ENCODE results near the gene GNAL. TPM values are rescaled to one million over a fixed set of nuclear protein-coding genes. Genes with fewer than 3 reads are reported as not detected.

GNAL gene
- total RNA-seq, 1 donor from 2014 or later, result 5.6 TPM

DNA sequence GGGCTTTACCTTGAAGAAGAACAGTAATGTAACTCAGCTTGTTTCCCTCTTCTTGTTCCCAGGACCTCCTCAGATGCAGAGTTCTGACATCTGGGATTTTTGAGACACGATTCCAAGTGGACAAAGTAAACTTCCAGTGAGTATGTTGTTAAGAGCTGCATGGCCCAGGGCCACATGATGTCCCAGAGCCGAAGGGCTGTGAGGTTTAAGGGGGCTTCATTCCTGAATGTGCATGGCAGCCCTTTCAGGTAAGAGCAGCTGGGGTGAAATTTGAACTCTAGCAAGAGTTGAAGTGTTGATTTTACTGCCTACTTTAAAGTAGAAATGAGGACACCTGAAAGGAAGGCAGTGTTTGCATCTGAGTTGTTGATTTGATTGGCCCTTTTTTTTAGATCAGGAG lies 175.4 kb downstream of the GNAL start:
- Histone ChIP-seq H3K4me1 (no peaks in the 10 kb centered on the region), H3K9me3 (no peaks in the 10 kb centered on the region), H3K27me3 (ENCODE audit: low read depth) (no peaks in the 10 kb centered on the region), H3K4me3 (no peak overlapping the region), H3K36me3 (no peaks in the 10 kb centered on the region), H3K27ac (no peak overlapping the region)
- DNase-seq, result no peak
- no peak for ATAC-seq
- no peak for TF ChIP-seq CTCF (IDR thresholded peaks at IDR 0.05)
- intact Hi-C loops (cut with DNase I), result no loop called here

DNA sequence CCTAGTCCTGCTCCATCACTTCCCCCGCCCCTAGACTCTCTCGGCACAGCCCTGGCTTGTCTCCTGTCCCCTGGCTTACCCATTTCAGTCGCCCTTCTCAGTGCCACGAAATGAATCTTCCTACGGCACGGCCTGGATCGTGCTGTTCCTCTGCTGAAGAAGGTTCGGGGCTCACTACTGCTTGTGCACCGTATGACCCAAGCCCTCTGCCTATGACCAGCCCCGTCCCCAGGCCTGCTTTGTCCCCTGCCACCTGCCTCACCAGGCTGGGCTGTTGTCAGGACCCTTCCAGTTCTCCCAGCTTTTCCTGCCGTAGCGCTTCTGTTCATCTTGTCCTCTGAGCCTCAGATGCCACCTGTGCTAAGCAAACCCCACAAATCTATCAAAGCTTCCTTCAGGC lies 176.0 kb downstream of the GNAL start:
- Histone ChIP-seq H3K4me3 (no peak overlapping the region), H3K4me1 (no peaks in the 10 kb centered on the region), H3K27ac (no peak overlapping the region), H3K9me3 (no peaks in the 10 kb centered on the region), H3K36me3 (no peaks in the 10 kb centered on the region), H3K27me3 (ENCODE audit: low read depth) (no peaks in the 10 kb centered on the region)
- no peak for TF ChIP-seq CTCF (IDR thresholded peaks at IDR 0.05)
- DNase-seq, result no peak
- intact Hi-C loops (cut with DNase I), result no loop called here
- no peak for ATAC-seq

DNA sequence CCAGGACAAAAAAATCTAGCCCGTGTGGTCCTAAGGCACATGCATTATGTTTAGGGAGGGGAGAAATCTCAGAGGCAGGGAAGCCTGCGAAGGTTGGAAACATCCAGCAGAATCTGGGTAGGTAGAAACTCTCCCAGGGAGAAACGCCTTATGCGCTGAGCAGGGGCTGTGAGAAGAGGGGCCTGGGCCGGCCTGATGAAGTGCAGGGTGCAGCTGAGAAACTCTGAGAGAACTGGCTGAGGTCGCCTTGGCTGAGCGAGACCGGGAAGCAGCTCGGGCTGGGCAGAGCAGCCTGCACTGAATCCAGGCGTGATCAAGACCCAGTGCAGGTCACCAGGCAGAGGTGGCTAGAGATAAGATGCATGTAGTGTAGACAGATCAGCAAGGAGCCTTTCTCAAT lies 177.3 kb downstream of the GNAL start:
- intact Hi-C loops (cut with DNase I), result no loop called here
- ATAC-seq (no peak), DNase-seq (no peak)
- H3K27me3 ChIP-seq (ENCODE audit: low read depth), result no peaks in the 10 kb centered on the region
- no peak overlapping the region for H3K4me3 ChIP-seq
- H3K27ac ChIP-seq, result no peak overlapping the region
- TF ChIP-seq CTCF (IDR thresholded peaks at IDR 0.05), result no peak
- no peaks in the 10 kb centered on the region for H3K4me1 ChIP-seq
- no peaks in the 10 kb centered on the region for H3K36me3 ChIP-seq
- H3K9me3 ChIP-seq, result no peaks in the 10 kb centered on the region

DNA sequence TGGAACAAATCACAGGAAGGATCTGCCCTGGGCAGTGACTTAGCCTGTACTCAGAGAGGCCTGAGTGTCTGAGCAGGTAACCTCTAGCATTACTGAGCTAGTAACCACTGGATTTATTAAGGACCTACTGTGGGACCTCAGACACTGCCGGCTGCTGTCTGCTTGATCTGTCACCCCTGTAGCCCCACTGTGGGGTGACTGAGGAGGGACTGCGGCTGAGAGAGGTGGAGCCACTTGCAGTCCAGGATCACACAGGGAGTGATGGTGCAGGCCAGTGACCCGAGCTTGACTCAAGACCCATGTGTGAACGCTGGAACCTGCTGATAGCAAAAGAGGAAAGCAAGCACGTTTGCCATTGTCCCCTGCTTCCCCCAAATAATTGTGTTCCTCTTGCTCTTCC lies 177.7 kb downstream of the GNAL start:
- Histone ChIP-seq H3K27ac (no peak overlapping the region), H3K36me3 (no peaks in the 10 kb centered on the region), H3K4me3 (no peak overlapping the region), H3K9me3 (no peaks in the 10 kb centered on the region), H3K27me3 (ENCODE audit: low read depth) (no peaks in the 10 kb centered on the region), H3K4me1 (no peaks in the 10 kb centered on the region)
- DNase-seq (no peak), ATAC-seq (no peak)
- intact Hi-C loops (cut with DNase I), result no loop called here
- TF ChIP-seq CTCF (IDR thresholded peaks at IDR 0.05), result no peak

GRCh38 chr18:11868230-11868629 lies 179.2 kb downstream of the GNAL start:
- Histone ChIP-seq H3K4me1 (no peaks in the 10 kb centered on the region), H3K27me3 (ENCODE audit: low read depth) (no peaks in the 10 kb centered on the region)
- no peak for ATAC-seq

More at GRCh38 chr18:11868230-11868629, 179.2 kb downstream of the GNAL start:
- no peaks in the 10 kb centered on the region for H3K36me3 ChIP-seq
- no peak for DNase-seq
- TF ChIP-seq CTCF (IDR thresholded peaks at IDR 0.05), result no peak
- no peaks in the 10 kb centered on the region for H3K9me3 ChIP-seq
- intact Hi-C loops (cut with DNase I), result no loop called here
- no peak overlapping the region for H3K27ac ChIP-seq
- H3K4me3 ChIP-seq, result no peak overlapping the region

Measured in lower lobe of right lung (tissue), 2 donors.